WTC11 (cell line): ENCODE data around the gene METRN. TPM values are rescaled to one million over a fixed set of nuclear protein-coding genes. Genes with fewer than 3 reads are reported as not detected.

Experiments
- ATAC-seq: fragments of 200-7000 bp; cut with Tn5 transposase; 2 replicates; pipeline ENCODE4 v1.10.0; 2021; ENCODE audit warnings: mild to moderate bottlenecking, moderate library complexity
- CTCF ChIA-PET: fragments of 300-600 bp; sonication (Branson Sonifier 250); formaldehyde crosslinking; loops from one replicate; lab custom pipeline; 2021; ENCODE audit warnings: antibody characterized with exemption; lab: Charles Lee
- POLR2A ChIA-PET: fragments of 350-600 bp; sonication (Branson Sonifier 250); formaldehyde crosslinking; loops from one replicate; lab custom pipeline; 2021; ENCODE audit warnings: antibody characterized with exemption; lab: Charles Lee
- DNase-seq: peaks from one replicate; pipeline ENCODE4 v3.0.0; 2021; ENCODE audit warnings: low spot score
- H3K27ac Mint-ChIP-seq: 2 replicates; pipeline ENCODE4 v1.8.0; 2021; ENCODE audit warnings: mixed read lengths
- H3K27me3 Mint-ChIP-seq: 2 replicates; pipeline ENCODE4 v1.8.0; 2021; ENCODE audit warnings: low read depth, mild to moderate bottlenecking, moderate library complexity, mixed read lengths
- H3K36me3 Mint-ChIP-seq: 2 replicates; pipeline ENCODE4 v1.8.0; 2021; ENCODE audit warnings: mixed read lengths
- H3K4me1 Mint-ChIP-seq: 2 replicates; pipeline ENCODE4 v1.8.0; 2022; ENCODE audit warnings: mixed read lengths
- H3K4me3 Mint-ChIP-seq: 2 replicates; pipeline ENCODE4 v1.8.0; 2021; ENCODE audit warnings: mild to moderate bottlenecking, moderate library complexity, mixed read lengths
- H3K9me3 Mint-ChIP-seq: 2 replicates; pipeline ENCODE4 v1.8.0; 2021; ENCODE audit warnings: mixed read lengths
- ATF6 ChIP-seq: sonication (generic); formaldehyde crosslinking; IDR thresholded peaks from 2 replicates; pipeline ENCODE4 v1.8.1; 2023; ENCODE audit warnings: mild to moderate bottlenecking, missing genetic modification reagents
- E2F1 ChIP-seq: sonication (generic); formaldehyde crosslinking; IDR thresholded peaks from 2 replicates; pipeline ENCODE4 v1.8.0; 2022; ENCODE audit warnings: mild to moderate bottlenecking, missing genetic modification reagents
- ETV6 ChIP-seq: sonication (generic); formaldehyde crosslinking; IDR thresholded peaks from 2 replicates; pipeline ENCODE4 v1.8.1; 2022; ENCODE audit warnings: mild to moderate bottlenecking, missing genetic modification reagents
- FOXP4 ChIP-seq: sonication (generic); formaldehyde crosslinking; IDR thresholded peaks from 2 replicates; pipeline ENCODE4 v1.8.0; 2022; ENCODE audit warnings: mild to moderate bottlenecking, missing genetic modification reagents
- GABPB1 ChIP-seq: sonication (generic); formaldehyde crosslinking; IDR thresholded peaks from 2 replicates; pipeline ENCODE4 v1.8.1; 2023; ENCODE audit warnings: mild to moderate bottlenecking, missing genetic modification reagents
- GRHL2 ChIP-seq: fragments of 250-450 bp; sonication (Bioruptor Pico); IDR thresholded peaks from 2 replicates; pipeline ENCODE4 v1.8.0; 2022; ENCODE audit warnings: mild to moderate bottlenecking, moderate library complexity; ENCODE audit not compliant: insufficient replicate concordance, severe bottlenecking
- KAT7 ChIP-seq: sonication (generic); formaldehyde crosslinking; IDR thresholded peaks from 2 replicates; pipeline ENCODE4 v1.8.1; 2023; ENCODE audit warnings: missing genetic modification reagents, mild to moderate bottlenecking, borderline replicate concordance
- MAX ChIP-seq: sonication (generic); formaldehyde crosslinking; IDR thresholded peaks from 2 replicates; pipeline ENCODE4 v1.8.0; 2022; ENCODE audit warnings: mild to moderate bottlenecking, missing genetic modification reagents
- MLX ChIP-seq: sonication (generic); formaldehyde crosslinking; IDR thresholded peaks from 2 replicates; pipeline ENCODE4 v1.8.1; 2023; ENCODE audit warnings: mild to moderate bottlenecking, missing genetic modification reagents, moderate library complexity
- NFATC4 ChIP-seq: fragments of 250-450 bp; sonication (Bioruptor Pico); IDR thresholded peaks from 2 replicates; pipeline ENCODE4 v1.9.0; 2021; ENCODE audit warnings: mild to moderate bottlenecking
- NFE2L1 ChIP-seq: sonication (generic); formaldehyde crosslinking; IDR thresholded peaks from 2 replicates; pipeline ENCODE4 v1.8.1; 2023; ENCODE audit warnings: missing genetic modification reagents
- NFYB ChIP-seq: sonication (generic); formaldehyde crosslinking; conservative IDR thresholded peaks from 2 replicates; pipeline ENCODE4 v1.8.0; 2022; ENCODE audit warnings: low read depth, missing genetic modification reagents
- NR2C2 ChIP-seq: sonication (generic); formaldehyde crosslinking; IDR thresholded peaks from 2 replicates; pipeline ENCODE4 v1.8.0; 2022; ENCODE audit warnings: mild to moderate bottlenecking, missing genetic modification reagents
- NR3C1 ChIP-seq: sonication (generic); formaldehyde crosslinking; conservative IDR thresholded peaks from 2 replicates; pipeline ENCODE4 v1.8.1; 2023; ENCODE audit warnings: low read depth, mild to moderate bottlenecking, missing genetic modification reagents
- RELA ChIP-seq: sonication (generic); formaldehyde crosslinking; IDR thresholded peaks from 2 replicates; pipeline ENCODE4 v1.8.1; 2022; ENCODE audit warnings: missing genetic modification reagents, mild to moderate bottlenecking, borderline replicate concordance
- SP1 ChIP-seq: sonication (generic); formaldehyde crosslinking; conservative IDR thresholded peaks from 2 replicates; pipeline ENCODE4 v1.8.1; 2022; ENCODE audit warnings: missing genetic modification reagents
- TEAD1 ChIP-seq: sonication (generic); formaldehyde crosslinking; IDR thresholded peaks from 2 replicates; pipeline ENCODE4 v1.8.0; 2022; ENCODE audit warnings: mild to moderate bottlenecking, missing genetic modification reagents
- TEAD4 ChIP-seq: sonication (generic); formaldehyde crosslinking; IDR thresholded peaks from 2 replicates; pipeline ENCODE4 v1.8.0; 2022; ENCODE audit warnings: mild to moderate bottlenecking, missing genetic modification reagents
- TP53 ChIP-seq: sonication (generic); formaldehyde crosslinking; IDR thresholded peaks from 2 replicates; pipeline ENCODE4 v1.8.1; 2023; ENCODE audit warnings: mild to moderate bottlenecking, missing genetic modification reagents
- USF1 ChIP-seq: sonication (generic); formaldehyde crosslinking; IDR thresholded peaks from 2 replicates; pipeline ENCODE4 v1.8.0; 2022; ENCODE audit warnings: mild to moderate bottlenecking, missing genetic modification reagents
- ZNF671 ChIP-seq: fragments of 250-450 bp; sonication (Bioruptor Pico); IDR thresholded peaks from 2 replicates; pipeline ENCODE4 v1.8.0; 2021; ENCODE audit warnings: mild to moderate bottlenecking
- total RNA-seq: library from RNA; stranded (reverse); gene quantifications from 3 replicates; pipeline ENCODE4 v1.2.3, GENCODE V29; 2021

Gene METRN
- total RNA-seq, 1 experiment from 2014 or later: 30.9 TPM

- CTCF ChIA-PET: interaction anchor here (0.7 to 3.1 kb wide), 8 partner anchors 13 to 102 kb away, joined by 3 to 21 read pairs (median 4); partner anchors contain the start of gene RHOT2
- Mint-ChIP-seq H3K27me3 (no peaks in the 10 kb centered on the region), H3K27ac (peak overlapping the region; percentile 57; the same call in 1 of the 2 replicates), H3K36me3 (peaks cover 24% of the 10 kb centered on the region), H3K9me3 (no peaks in the 10 kb centered on the region), H3K4me3 (peak overlapping the region; percentile 76), H3K4me1 (peaks cover 24% of the 10 kb centered on the region)
- POLR2A ChIA-PET: interaction anchor here (0.9 to 1.1 kb wide), 2 partner anchors 9 to 39 kb away, joined by 3 read pairs; partner anchors contain the start of gene WDR24
- ATAC-seq: 0 out of 2 replicates have a peak, but pooled peaks have one; percentile 0
- DNase-seq: no peak
- TF ChIP-seq ETV6 (CRISPR knock-in tag): 0 out of 2 replicates have a peak, but pooled peaks have one; percentile 37
- TF ChIP-seq TEAD1 (CRISPR knock-in tag): 0 out of 2 replicates have a peak, but pooled peaks have one; percentile 5
- TF ChIP-seq GABPB1: 0 out of 2 replicates have a peak, but pooled peaks have one; percentile 23
- no peak for TF ChIP-seq NR2C2
- TF ChIP-seq KAT7: peak; percentile 16; the same call in 1 of the 2 replicates
- 0 out of 2 replicates have a peak, but pooled peaks have one; percentile 19 for TF ChIP-seq FOXP4 (CRISPR knock-in tag)
- TF ChIP-seq MLX: no peak
- TF ChIP-seq SP1 (CRISPR knock-in tag): 0 out of 2 replicates have a peak, but pooled peaks have one; percentile 13
Observed at GRCh38 chr16:680967-681745, 33.8 kb upstream of the METRN start.

- DNase-seq: no peak
- CTCF ChIA-PET: interaction anchor here (0.7 to 2.7 kb wide), 7 partner anchors 13 to 103 kb away, joined by 3 to 12 read pairs (median 3); no protein-coding TSS in a partner anchor
- no peak for TF ChIP-seq GRHL2
- no peak for TF ChIP-seq NFYB (CRISPR knock-in tag)
- 0 out of 2 replicates have a peak, but pooled peaks have one; percentile 10 for TF ChIP-seq USF1
- 0 out of 2 replicates have a peak, but pooled peaks have one; percentile 48 for TF ChIP-seq RELA (CRISPR knock-in tag)
- TF ChIP-seq TEAD1 (CRISPR knock-in tag): 0 out of 2 replicates have a peak, but pooled peaks have one; percentile 8
- TF ChIP-seq KAT7: no peak; the same call in 1 of the 2 replicates
- 0 out of 2 replicates have a peak, but pooled peaks have one; percentile 27 for TF ChIP-seq MAX
Observed at GRCh38 chr16:681746-682427, 33.0 kb upstream of the METRN start.

GRCh38 chr16:682493-683395, 32.2 kb upstream of the METRN start:
- 0 out of 2 replicates have a peak overlapping the region, but pooled peaks have one; percentile 49 for H3K27ac Mint-ChIP-seq
- no peak for TF ChIP-seq NR3C1 (CRISPR knock-in tag)
- no peak for TF ChIP-seq ATF6 (CRISPR knock-in tag)
- TF ChIP-seq ZNF671 (CRISPR knock-in tag): no peak
- no peak for TF ChIP-seq TP53
- TF ChIP-seq NFATC4 (CRISPR knock-in tag): 0 out of 2 replicates have a peak, but pooled peaks have one; percentile 58
- TF ChIP-seq E2F1: 0 out of 2 replicates have a peak, but pooled peaks have one; percentile 34
- TF ChIP-seq RELA (CRISPR knock-in tag): no peak
- TF ChIP-seq NFE2L1: no peak
- no peak for TF ChIP-seq TEAD4 (CRISPR knock-in tag)

More at GRCh38 chr16:681746-682427, 33.0 kb upstream of the METRN start:
- Mint-ChIP-seq H3K4me3 (peak overlapping the region; percentile 76), H3K4me1 (peaks cover 21% of the 10 kb centered on the region), H3K9me3 (no peaks in the 10 kb centered on the region), H3K36me3 (peaks cover 25% of the 10 kb centered on the region), H3K27ac (no peak overlapping the region), H3K27me3 (no peaks in the 10 kb centered on the region)
- POLR2A ChIA-PET: no interaction called here
- no peak for ATAC-seq

More at GRCh38 chr16:682493-683395, 32.2 kb upstream of the METRN start:
- H3K36me3 Mint-ChIP-seq: peaks cover 25% of the 10 kb centered on the region
- ATAC-seq (no peak), DNase-seq (no peak)
- H3K4me1 Mint-ChIP-seq: peaks cover 19% of the 10 kb centered on the region
- CTCF ChIA-PET: interaction anchor here (1.1 to 1.4 kb wide), 3 partner anchors 15 to 58 kb away, joined by 3 read pairs; partner anchors contain the start of genes CIAO3 and RHOT2
- no peaks in the 10 kb centered on the region for H3K27me3 Mint-ChIP-seq
- H3K4me3 Mint-ChIP-seq: peak overlapping the region; percentile 76
- no peaks in the 10 kb centered on the region for H3K9me3 Mint-ChIP-seq
- POLR2A ChIA-PET: interaction anchor here (1.1 kb wide), 1 partner anchor 11 kb away, joined by 4 read pairs; no protein-coding TSS in a partner anchor
